OCI-LY1 (cell line): ENCODE measurements around the gene NAAA.
"Not testable (repeated sequence)": the region's sequence is repeated elsewhere in the genome, so short reads cannot be mapped to it uniquely, and the experiment has no call there.

ENCODE experiments used
- H2AFZ ChIP-seq: fragments of 200-600 bp; sonication (generic), shearing (Covaris generic); 2 replicates; pipeline ENCODE4 v1.6.0; 2014; ENCODE audit warnings: antibody characterized with exemption, mild to moderate bottlenecking, low read length
- H3F3A ChIP-seq: fragments of 200-600 bp; sonication (generic), shearing (Covaris generic); 2 replicates; pipeline ENCODE4 v1.6.0; 2014; ENCODE audit warnings: mild to moderate bottlenecking, antibody characterized with exemption, low read length, moderate library complexity; ENCODE audit not compliant: insufficient read depth
- H3K27ac ChIP-seq: fragments of 200-600 bp; sonication (generic); 2 replicates; pipeline ENCODE4 v1.5.1; 2014; ENCODE audit warnings: low read length, mixed run types, mild to moderate bottlenecking, low read depth; ENCODE audit not compliant: poor library complexity, severe bottlenecking
- H3K27me3 ChIP-seq: fragments of 200-600 bp; sonication (generic); 2 replicates; pipeline ENCODE4 v1.6.0; 2014; ENCODE audit warnings: antibody characterized with exemption, mild to moderate bottlenecking, low read length, moderate library complexity; ENCODE audit not compliant: insufficient read depth
- H3K36me3 ChIP-seq: fragments of 200-600 bp; sonication (generic); 2 replicates; pipeline ENCODE4 v1.6.1; 2014; ENCODE audit warnings: mild to moderate bottlenecking, antibody characterized with exemption, low read length, moderate library complexity, mixed read lengths; ENCODE audit not compliant: insufficient read depth
- H3K4me1 ChIP-seq: fragments of 200-600 bp; sonication (generic); 2 replicates; pipeline ENCODE4 v1.5.1; 2014; ENCODE audit warnings: mild to moderate bottlenecking, low read length, moderate library complexity; ENCODE audit not compliant: insufficient read depth, severe bottlenecking
- H3K4me2 ChIP-seq: fragments of 200-600 bp; sonication (generic), shearing (Covaris generic); 2 replicates; pipeline ENCODE4 v1.6.1; 2014; ENCODE audit warnings: low read length
- H3K4me3 ChIP-seq: fragments of 200-600 bp; sonication (generic); 2 replicates; pipeline ENCODE4 v1.5.1; 2014; ENCODE audit warnings: low read length, low read depth, mild to moderate bottlenecking, mixed read lengths; ENCODE audit not compliant: poor library complexity, severe bottlenecking
- H3K79me2 ChIP-seq: fragments of 200-600 bp; shearing (Covaris generic); 2 replicates; pipeline ENCODE4 v1.6.1; 2016; ENCODE audit warnings: mixed run types, low read length, mixed read lengths; ENCODE audit not compliant: insufficient read depth
- H3K9ac ChIP-seq: fragments of 200-600 bp; sonication (generic), shearing (Covaris generic); 2 replicates; pipeline ENCODE4 v1.6.1; 2014; ENCODE audit warnings: mild to moderate bottlenecking, low read length, mixed read lengths
- H3K9me2 ChIP-seq: fragments of 200-600 bp; sonication (generic), shearing (Covaris generic); 2 replicates; pipeline ENCODE4 v1.6.1; 2014; ENCODE audit warnings: low read depth, mild to moderate bottlenecking, low read length, mixed read lengths
- H3K9me3 ChIP-seq: fragments of 200-600 bp; shearing (Covaris generic); 2 replicates; pipeline ENCODE4 v1.6.1; 2014; ENCODE audit warnings: low read length, mixed read lengths
- H4K20me1 ChIP-seq: fragments of 200-600 bp; sonication (generic), shearing (Covaris generic); 2 replicates; pipeline ENCODE4 v1.6.0; 2016; ENCODE audit warnings: mild to moderate bottlenecking, low read length; ENCODE audit not compliant: insufficient read depth
- EZH2 ChIP-seq: fragments of 200-600 bp; sonication (generic), shearing (Covaris generic); IDR thresholded peaks from 2 replicates; pipeline ENCODE4 v1.8.0; 2017; ENCODE audit warnings: borderline replicate concordance, mixed run types, mild to moderate bottlenecking, antibody characterized with exemption, low read length, moderate library complexity, mixed read lengths
- TF ChIP-seq, protein P1 (sequence below): fragments of 200-600 bp; sonication (generic), shearing (Covaris generic); IDR thresholded peaks from 2 replicates; pipeline ENCODE4 v1.5.1; 2017; ENCODE audit warnings: mild to moderate bottlenecking, antibody characterized with exemption, low read length, moderate library complexity, mixed read lengths

NAAA gene

DNA sequence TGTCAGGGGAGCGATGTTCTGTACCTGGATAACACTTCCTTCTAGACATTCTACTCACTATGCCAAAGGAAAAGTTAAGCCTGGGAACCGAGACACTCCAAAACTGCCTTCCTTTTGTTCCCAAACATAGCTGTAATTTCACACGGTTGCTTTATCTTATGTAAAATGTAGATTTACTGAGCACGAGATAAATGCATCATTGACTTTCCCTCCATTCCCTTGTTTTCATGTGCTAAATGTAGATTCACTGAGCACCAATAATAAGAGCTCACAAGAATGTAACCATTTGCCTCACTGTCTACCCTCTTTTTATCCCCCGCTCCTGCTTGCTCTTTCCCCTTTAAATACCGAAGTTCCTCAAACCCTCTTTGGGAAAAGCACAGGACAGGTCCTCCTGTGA, 27.8 kb downstream of the NAAA start:
- no peak overlapping the region for H3K4me3 ChIP-seq
- H3K4me2 ChIP-seq = no peak overlapping the region
- no peak overlapping the region for H2AFZ ChIP-seq
- TF ChIP-seq EZH2 = no peak
- TF ChIP-seq, protein P1, sequence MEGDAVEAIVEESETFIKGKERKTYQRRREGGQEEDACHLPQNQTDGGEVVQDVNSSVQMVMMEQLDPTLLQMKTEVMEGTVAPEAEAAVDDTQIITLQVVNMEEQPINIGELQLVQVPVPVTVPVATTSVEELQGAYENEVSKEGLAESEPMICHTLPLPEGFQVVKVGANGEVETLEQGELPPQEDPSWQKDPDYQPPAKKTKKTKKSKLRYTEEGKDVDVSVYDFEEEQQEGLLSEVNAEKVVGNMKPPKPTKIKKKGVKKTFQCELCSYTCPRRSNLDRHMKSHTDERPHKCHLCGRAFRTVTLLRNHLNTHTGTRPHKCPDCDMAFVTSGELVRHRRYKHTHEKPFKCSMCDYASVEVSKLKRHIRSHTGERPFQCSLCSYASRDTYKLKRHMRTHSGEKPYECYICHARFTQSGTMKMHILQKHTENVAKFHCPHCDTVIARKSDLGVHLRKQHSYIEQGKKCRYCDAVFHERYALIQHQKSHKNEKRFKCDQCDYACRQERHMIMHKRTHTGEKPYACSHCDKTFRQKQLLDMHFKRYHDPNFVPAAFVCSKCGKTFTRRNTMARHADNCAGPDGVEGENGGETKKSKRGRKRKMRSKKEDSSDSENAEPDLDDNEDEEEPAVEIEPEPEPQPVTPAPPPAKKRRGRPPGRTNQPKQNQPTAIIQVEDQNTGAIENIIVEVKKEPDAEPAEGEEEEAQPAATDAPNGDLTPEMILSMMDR = no peak
- H3K9me3 ChIP-seq = no peaks in the 10 kb centered on the region
- H3K36me3 ChIP-seq = peaks cover 5% of the 10 kb centered on the region; the same call in 1 of the 2 replicates
- H3K4me1 ChIP-seq = no peaks in the 10 kb centered on the region
- no peak overlapping the region for H3K9ac ChIP-seq
- no peaks in the 10 kb centered on the region; the same call in 1 of the 2 replicates for H3F3A ChIP-seq
- H3K79me2 ChIP-seq = no peaks in the 10 kb centered on the region
- H3K27me3 ChIP-seq = no peaks in the 10 kb centered on the region
- no peak overlapping the region for H3K27ac ChIP-seq
- H3K9me2 ChIP-seq = no peaks in the 10 kb centered on the region
- no peaks in the 10 kb centered on the region for H4K20me1 ChIP-seq

DNA sequence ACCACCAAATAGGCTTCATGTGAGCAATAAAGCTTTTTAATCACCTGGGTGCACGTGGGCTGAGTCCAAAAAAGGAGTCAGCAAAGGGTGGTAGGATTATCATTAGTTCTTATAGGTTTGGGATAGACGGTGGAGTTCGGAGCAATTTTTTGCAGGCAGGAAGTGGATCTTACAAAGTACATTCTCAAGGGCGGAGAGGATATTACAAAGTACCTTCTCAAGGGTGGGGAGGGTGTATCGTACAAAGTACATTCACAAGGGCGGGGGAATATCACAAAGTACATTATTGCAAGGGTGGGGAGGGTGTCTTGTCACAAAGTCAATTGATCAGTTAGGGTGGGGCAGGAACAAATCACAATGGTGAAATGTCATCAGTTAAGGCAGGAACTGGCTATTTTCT, 30.0 kb downstream of the NAAA start:
- not testable (repeated sequence) for H3K4me3 ChIP-seq, H3K27ac ChIP-seq, H3K4me1 ChIP-seq, H2AFZ ChIP-seq, H3F3A ChIP-seq, H3K79me2 ChIP-seq, H3K9me2 ChIP-seq, H3K27me3 ChIP-seq, H3K36me3 ChIP-seq, H4K20me1 ChIP-seq, H3K9me3 ChIP-seq, H3K4me2 ChIP-seq, H3K9ac ChIP-seq

DNA sequence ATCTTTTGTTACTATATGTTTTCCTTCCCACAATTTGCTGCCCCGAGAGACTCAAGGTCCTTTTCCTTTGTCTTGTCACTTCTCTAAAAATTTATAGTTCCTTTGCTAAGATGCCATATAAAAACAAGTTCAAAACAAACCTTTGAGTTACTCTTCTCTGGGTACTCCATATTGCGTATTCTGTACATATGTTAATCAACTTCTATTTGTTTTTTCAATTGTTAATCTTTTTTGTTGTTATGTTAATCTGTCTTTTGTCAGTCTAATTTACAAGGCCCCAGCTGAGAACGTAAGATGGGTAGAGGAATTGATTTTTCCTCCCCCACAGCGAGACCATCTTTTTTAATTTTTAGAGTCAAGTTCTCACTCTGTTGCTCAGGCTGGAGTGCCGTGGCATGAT, 31.4 kb downstream of the NAAA start:
- no peak overlapping the region for H3K27ac ChIP-seq
- no peak overlapping the region for H3K4me2 ChIP-seq

DNA sequence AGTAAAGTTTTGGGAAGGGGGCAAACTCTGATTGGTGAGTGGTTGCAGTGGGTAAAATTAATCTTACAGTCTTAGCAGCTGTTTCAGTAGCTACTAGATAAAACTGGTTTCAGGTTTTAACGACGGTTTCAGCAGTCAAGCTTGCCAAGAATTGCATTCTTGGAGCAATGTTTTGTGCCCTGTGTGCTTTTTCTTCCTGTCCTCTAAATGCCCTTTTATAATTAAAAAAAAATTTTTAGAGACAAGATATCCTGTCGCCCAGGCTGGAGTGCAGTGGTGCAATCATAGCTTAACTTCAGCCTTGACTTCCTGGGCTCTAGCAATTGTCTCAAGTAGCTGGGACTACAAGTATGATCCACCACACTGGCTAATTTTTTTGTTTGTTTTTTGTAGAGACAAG, 32.3 kb downstream of the NAAA start:
- H3K27ac ChIP-seq = no peak overlapping the region
- no peak overlapping the region for H2AFZ ChIP-seq
- no peaks in the 10 kb centered on the region for H3K36me3 ChIP-seq
- no peaks in the 10 kb centered on the region for H3F3A ChIP-seq
- 0 out of 2 replicates have a peak, but pooled peaks cover 3% of the 10 kb centered on the region for H3K27me3 ChIP-seq
- H4K20me1 ChIP-seq = no peaks in the 10 kb centered on the region
- no peaks in the 10 kb centered on the region for H3K9me3 ChIP-seq
- no peaks in the 10 kb centered on the region for H3K79me2 ChIP-seq
- no peak overlapping the region for H3K4me3 ChIP-seq
- H3K9ac ChIP-seq = no peak overlapping the region
- no peaks in the 10 kb centered on the region for H3K9me2 ChIP-seq
- no peaks in the 10 kb centered on the region for H3K4me1 ChIP-seq
- TF ChIP-seq, protein P1 = no peak
- no peak for TF ChIP-seq EZH2
- H3K4me2 ChIP-seq = no peak overlapping the region

More for the DNA sequence above, 31.4 kb downstream of the NAAA start:
- TF ChIP-seq EZH2 = no peak
- TF ChIP-seq, protein P1 = no peak
- Histone ChIP-seq H3K9ac (no peak overlapping the region), H3K4me3 (no peak overlapping the region), H3K27me3 (no peaks in the 10 kb centered on the region), H3K9me2 (no peaks in the 10 kb centered on the region), H3K36me3 (no peaks in the 10 kb centered on the region), H3K79me2 (no peaks in the 10 kb centered on the region), H3K4me1 (no peaks in the 10 kb centered on the region), H3F3A (no peaks in the 10 kb centered on the region), H2AFZ (no peak overlapping the region), H3K9me3 (no peaks in the 10 kb centered on the region), H4K20me1 (no peaks in the 10 kb centered on the region)
